MM.1S (cell line): Measurements from ENCODE around the gene ARPC2.

Experiments
- DNase-seq: peaks from one replicate; pipeline ENCODE4 v3.0.0-alpha.2; 2015
- H2AFZ ChIP-seq: fragments of 300-600 bp; sonication (generic); 2 replicates; pipeline ENCODE4 v1.6.0; 2016; ENCODE audit warnings: antibody characterized with exemption, low read length
- H3F3A ChIP-seq: fragments of 300-600 bp; sonication (generic); 2 replicates; pipeline ENCODE4 v1.6.1; 2016; ENCODE audit warnings: mild to moderate bottlenecking, antibody characterized with exemption, low read length, moderate library complexity, mixed read lengths; ENCODE audit not compliant: insufficient read depth
- H3K27ac ChIP-seq: fragments of 300-600 bp; sonication (generic); 2 replicates; pipeline ENCODE4 v1.5.1; 2016; ENCODE audit warnings: mild to moderate bottlenecking, low read length
- H3K27me3 ChIP-seq: fragments of 300-600 bp; sonication (generic); replicated peaks from 2 replicates; pipeline ENCODE4 v1.6.0; 2016; ENCODE audit warnings: low read length; ENCODE audit not compliant: insufficient read depth
- H3K36me3 ChIP-seq: fragments of 300-600 bp; sonication (generic); replicated peaks from 2 replicates; pipeline ENCODE4 v1.6.1; 2016; ENCODE audit warnings: mild to moderate bottlenecking, low read length, mixed read lengths; ENCODE audit not compliant: insufficient read depth
- H3K4me1 ChIP-seq: fragments of 300-600 bp; sonication (generic); 2 replicates; pipeline ENCODE4 v1.6.1; 2016; ENCODE audit warnings: low read length, mixed read lengths
- H3K4me2 ChIP-seq: fragments of 300-600 bp; sonication (generic); 2 replicates; pipeline ENCODE4 v1.6.0; 2016; ENCODE audit warnings: low read depth, low read length
- H3K4me3 ChIP-seq: fragments of 300-600 bp; sonication (generic); 2 replicates; pipeline ENCODE4 v1.5.1; 2016; ENCODE audit warnings: low read length, mixed read lengths
- H3K79me2 ChIP-seq: fragments of 300-600 bp; sonication (generic); 2 replicates; pipeline ENCODE4 v1.6.1; 2016; ENCODE audit warnings: mixed run types, low read length, mixed read lengths
- H3K9ac ChIP-seq: fragments of 300-600 bp; sonication (generic); 2 replicates; pipeline ENCODE4 v1.6.1; 2016; ENCODE audit warnings: low read length, mixed read lengths
- H3K9me2 ChIP-seq: fragments of 300-600 bp; sonication (generic); replicated peaks from 2 replicates; pipeline ENCODE4 v1.6.1; 2016; ENCODE audit warnings: mild to moderate bottlenecking, low read length, mixed read lengths; ENCODE audit not compliant: insufficient read depth
- H3K9me3 ChIP-seq: fragments of 300-600 bp; sonication (generic); replicated peaks from 2 replicates; pipeline ENCODE4 v1.6.1; 2016; ENCODE audit warnings: mild to moderate bottlenecking, low read length, mixed read lengths; ENCODE audit not compliant: insufficient read depth
- H4K20me1 ChIP-seq: fragments of 300-600 bp; sonication (generic); 2 replicates; pipeline ENCODE4 v1.6.1; 2016; ENCODE audit warnings: mild to moderate bottlenecking, low read length, moderate library complexity, mixed read lengths; ENCODE audit not compliant: insufficient read depth
- EZH2 ChIP-seq: fragments of 300-600 bp; sonication (generic); optimal IDR thresholded peaks from 2 replicates; pipeline ENCODE3; 2017; ENCODE audit warnings: low read depth, mild to moderate bottlenecking, antibody characterized with exemption, low read length, mixed read lengths
- EZH2phosphoT487 ChIP-seq: fragments of 300-600 bp; sonication (generic); IDR thresholded peaks from 2 replicates; pipeline ENCODE4 v1.6.1; 2018; ENCODE audit warnings: antibody characterized with exemption, low read length
- TF ChIP-seq, protein P1 (sequence below): fragments of 300-600 bp; sonication (generic); IDR thresholded peaks from 2 replicates; pipeline ENCODE4 v1.5.1; 2016; ENCODE audit warnings: antibody characterized with exemption, low read length, mixed read lengths

Gene ARPC2

DNA sequence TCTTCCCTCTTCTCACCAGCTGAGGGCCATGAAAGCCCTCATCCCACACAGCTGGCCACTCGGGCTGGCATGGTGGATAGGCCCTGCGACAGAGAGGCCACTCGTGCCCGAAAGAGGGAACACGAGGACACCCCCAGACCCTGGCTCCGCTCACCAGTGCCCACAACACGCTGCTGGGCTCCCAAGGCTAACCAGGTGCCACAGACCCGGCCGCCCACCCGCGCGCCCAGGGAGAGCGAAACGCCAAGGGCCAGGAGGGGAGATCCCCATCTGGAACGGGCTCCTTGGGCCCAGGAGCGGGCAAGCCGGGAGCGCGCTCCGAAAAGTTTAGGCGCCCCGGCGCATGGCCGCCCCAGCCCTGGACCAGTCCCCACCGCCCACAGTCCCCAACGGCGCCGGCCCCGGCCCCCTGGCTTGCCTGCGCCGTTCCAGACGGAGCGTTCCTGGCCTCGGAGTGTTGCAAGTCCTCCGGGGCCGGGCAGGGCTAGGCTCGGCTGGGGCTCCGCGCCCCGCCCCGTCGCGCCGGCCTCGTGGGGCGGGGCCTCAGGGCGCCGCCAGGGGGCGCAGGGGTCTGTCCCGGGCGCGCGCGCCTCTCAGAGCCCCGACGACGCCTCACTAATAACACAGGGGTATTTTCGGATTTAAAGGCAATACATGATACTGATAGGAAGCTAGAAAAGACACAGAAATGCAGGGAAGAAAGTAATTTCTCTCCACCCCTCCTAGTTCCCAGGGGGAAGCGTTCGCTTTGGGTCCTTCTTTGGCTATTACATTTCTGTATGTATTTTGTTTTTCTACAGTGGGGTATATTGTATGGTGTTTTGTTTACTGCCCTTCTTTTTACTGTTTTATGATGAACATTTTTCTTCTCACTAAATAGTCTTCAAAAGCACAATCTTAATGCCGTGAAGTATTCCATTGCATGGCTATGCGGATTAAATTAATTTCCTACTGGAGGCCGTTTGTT, 75.3 kb downstream of the ARPC2 start, which contains the start of gene TMBIM1:
Gene TMBIM1, minus strand, starts transcription at position 456 of the 967 bp plus-strand sequence. CDS start 10,362 bp downstream, outside the sequence.
- H3K27ac ChIP-seq: peak within 1 kb of the TSS; percentile 83
- peak within 1 kb of the TSS; percentile 81 for H3K4me3 ChIP-seq
- H3K27me3 ChIP-seq: no peaks in the 10 kb centered on the region
- H3K4me2 ChIP-seq: peak within 1 kb of the TSS; percentile 97
- H3K9ac ChIP-seq: peak within 1 kb of the TSS; percentile 80
- DNase-seq: peak; percentile 82
- H4K20me1 ChIP-seq: no peaks in the 10 kb centered on the region
- H3F3A ChIP-seq: peaks cover 31% of the 10 kb centered on the region
- TF ChIP-seq, protein P1, sequence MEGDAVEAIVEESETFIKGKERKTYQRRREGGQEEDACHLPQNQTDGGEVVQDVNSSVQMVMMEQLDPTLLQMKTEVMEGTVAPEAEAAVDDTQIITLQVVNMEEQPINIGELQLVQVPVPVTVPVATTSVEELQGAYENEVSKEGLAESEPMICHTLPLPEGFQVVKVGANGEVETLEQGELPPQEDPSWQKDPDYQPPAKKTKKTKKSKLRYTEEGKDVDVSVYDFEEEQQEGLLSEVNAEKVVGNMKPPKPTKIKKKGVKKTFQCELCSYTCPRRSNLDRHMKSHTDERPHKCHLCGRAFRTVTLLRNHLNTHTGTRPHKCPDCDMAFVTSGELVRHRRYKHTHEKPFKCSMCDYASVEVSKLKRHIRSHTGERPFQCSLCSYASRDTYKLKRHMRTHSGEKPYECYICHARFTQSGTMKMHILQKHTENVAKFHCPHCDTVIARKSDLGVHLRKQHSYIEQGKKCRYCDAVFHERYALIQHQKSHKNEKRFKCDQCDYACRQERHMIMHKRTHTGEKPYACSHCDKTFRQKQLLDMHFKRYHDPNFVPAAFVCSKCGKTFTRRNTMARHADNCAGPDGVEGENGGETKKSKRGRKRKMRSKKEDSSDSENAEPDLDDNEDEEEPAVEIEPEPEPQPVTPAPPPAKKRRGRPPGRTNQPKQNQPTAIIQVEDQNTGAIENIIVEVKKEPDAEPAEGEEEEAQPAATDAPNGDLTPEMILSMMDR: peak; percentile 50
- TF ChIP-seq EZH2: no peak
- H3K9me3 ChIP-seq: no peaks in the 10 kb centered on the region
- peak within 1 kb of the TSS; percentile 85 for H2AFZ ChIP-seq
- H3K36me3 ChIP-seq: no peaks in the 10 kb centered on the region
- H3K79me2 ChIP-seq: peaks cover 48% of the 10 kb centered on the region
- no peaks in the 10 kb centered on the region for H3K9me2 ChIP-seq
- H3K4me1 ChIP-seq: peaks cover 54% of the 10 kb centered on the region

DNA sequence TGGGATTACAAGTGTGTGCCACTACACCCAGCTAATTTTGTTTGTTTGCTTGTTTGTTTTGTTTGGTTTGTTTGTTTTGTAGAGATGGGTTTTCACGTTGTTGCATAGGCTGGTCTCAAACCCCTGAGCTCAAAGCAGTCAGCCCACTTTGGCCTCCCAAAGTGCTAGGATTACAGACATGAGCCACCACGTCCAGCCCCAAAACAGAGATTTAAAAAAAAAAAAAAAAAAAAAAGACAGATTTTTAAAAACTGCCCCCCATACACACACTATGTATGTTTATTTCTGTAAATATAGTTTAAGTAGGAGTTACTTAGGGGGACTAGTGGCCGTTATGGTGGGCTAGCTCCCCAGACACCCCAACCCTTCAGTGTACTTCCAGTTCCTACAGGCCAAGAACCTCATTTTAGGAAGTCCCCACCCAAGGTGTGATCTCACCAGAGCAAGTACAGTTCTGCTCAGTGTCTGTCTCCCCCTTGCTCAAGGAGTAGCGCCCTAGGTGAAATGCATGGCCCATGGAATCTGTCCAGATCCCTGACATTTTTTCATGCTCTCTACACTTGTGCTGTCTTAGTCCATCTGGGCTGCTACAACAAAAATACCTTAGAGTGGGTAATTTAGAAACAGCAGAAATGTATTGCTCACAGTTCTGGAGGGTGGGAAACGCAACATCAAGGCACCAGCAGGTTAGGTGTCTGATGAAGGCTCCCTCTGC, 76.9 kb downstream of the ARPC2 start:
- Histone ChIP-seq H3K4me2 (no peak overlapping the region), H3K27me3 (no peaks in the 10 kb centered on the region), H3K4me1 (peaks cover 48% of the 10 kb centered on the region), H2AFZ (no peak overlapping the region), H3K9ac (no peak overlapping the region), H3K27ac (no peak overlapping the region), H3F3A (peaks cover 31% of the 10 kb centered on the region), H3K4me3 (no peak overlapping the region), H4K20me1 (no peaks in the 10 kb centered on the region), H3K9me2 (no peaks in the 10 kb centered on the region), H3K9me3 (no peaks in the 10 kb centered on the region), H3K36me3 (no peaks in the 10 kb centered on the region), H3K79me2 (peaks cover 34% of the 10 kb centered on the region)
- TF ChIP-seq EZH2 (no peak), EZH2phosphoT487 (no peak)
- TF ChIP-seq, protein P1: no peak
- no peak for DNase-seq

DNA sequence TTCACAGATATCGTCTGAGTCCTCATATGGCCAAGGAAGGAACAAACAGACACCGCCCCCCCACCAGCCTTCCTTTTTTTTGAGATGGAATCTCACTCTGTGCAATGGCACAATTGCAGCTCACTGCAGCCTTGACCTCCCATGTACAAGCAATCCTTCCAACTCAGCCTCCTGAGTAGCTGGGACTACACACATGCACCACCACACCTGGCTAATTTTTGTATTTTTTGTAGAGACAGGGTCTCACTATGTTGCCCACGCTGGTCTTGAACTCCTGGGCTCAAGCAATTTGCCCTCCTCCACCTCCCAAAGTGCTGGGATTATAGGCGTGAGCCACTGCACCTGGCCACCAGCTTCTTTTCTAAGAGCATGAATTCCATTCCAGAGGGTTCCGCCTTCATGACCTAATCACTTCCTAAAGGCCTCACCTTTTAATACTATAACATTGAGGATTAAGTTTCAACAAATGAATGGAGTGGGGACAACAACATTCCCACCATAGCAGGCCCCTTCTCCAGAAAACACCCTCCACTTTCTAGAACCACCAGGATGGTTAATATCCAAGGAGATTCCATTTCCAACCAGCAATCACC, 77.5 kb downstream of the ARPC2 start:
- DNase-seq: no peak
- H3K27ac ChIP-seq: peak overlapping the region; percentile 9; the same call in 1 of the 2 replicates

More for the DNA sequence above, 77.5 kb downstream of the ARPC2 start:
- H2AFZ ChIP-seq: no peak overlapping the region
- H3F3A ChIP-seq: peaks cover 31% of the 10 kb centered on the region
- no peaks in the 10 kb centered on the region for H3K9me2 ChIP-seq
- no peaks in the 10 kb centered on the region for H3K27me3 ChIP-seq
- no peaks in the 10 kb centered on the region for H4K20me1 ChIP-seq
- TF ChIP-seq EZH2phosphoT487 (no peak), EZH2 (no peak)
- TF ChIP-seq, protein P1: no peak
- no peak overlapping the region for H3K4me3 ChIP-seq
- H3K79me2 ChIP-seq: peaks cover 27% of the 10 kb centered on the region
- peak overlapping the region; percentile 17; the same call in 1 of the 2 replicates for H3K4me2 ChIP-seq
- peaks cover 47% of the 10 kb centered on the region for H3K4me1 ChIP-seq
- no peaks in the 10 kb centered on the region for H3K36me3 ChIP-seq
- H3K9me3 ChIP-seq: no peaks in the 10 kb centered on the region
- no peak overlapping the region for H3K9ac ChIP-seq
